Measurements from ENCODE around the gene ZNF451.
"Not testable (repeated sequence)": the region's sequence is repeated elsewhere in the genome, so short reads cannot be mapped to it uniquely, and the experiment has no call there.

ZNF451 gene, protein sequence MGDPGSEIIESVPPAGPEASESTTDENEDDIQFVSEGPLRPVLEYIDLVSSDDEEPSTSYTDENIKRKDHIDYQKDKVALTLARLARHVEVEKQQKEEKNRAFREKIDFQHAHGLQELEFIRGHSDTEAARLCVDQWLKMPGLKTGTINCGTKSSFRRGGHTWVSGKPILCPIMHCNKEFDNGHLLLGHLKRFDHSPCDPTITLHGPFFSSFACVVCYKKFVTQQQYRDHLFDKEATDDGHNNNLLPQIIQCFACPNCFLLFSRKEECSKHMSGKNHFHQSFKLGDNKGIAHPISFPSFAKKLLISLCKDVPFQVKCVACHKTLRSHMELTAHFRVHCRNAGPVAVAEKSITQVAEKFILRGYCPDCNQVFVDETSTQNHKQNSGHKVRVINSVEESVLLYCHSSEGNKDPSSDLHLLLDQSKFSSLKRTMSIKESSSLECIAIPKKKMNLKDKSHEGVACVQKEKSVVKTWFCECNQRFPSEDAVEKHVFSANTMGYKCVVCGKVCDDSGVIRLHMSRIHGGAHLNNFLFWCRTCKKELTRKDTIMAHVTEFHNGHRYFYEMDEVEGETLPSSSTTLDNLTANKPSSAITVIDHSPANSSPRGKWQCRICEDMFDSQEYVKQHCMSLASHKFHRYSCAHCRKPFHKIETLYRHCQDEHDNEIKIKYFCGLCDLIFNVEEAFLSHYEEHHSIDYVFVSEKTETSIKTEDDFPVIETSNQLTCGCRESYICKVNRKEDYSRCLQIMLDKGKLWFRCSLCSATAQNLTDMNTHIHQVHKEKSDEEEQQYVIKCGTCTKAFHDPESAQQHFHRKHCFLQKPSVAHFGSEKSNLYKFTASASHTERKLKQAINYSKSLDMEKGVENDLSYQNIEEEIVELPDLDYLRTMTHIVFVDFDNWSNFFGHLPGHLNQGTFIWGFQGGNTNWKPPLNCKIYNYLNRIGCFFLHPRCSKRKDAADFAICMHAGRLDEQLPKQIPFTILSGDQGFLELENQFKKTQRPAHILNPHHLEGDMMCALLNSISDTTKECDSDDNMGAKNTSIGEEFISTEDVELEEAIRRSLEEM

DNA sequence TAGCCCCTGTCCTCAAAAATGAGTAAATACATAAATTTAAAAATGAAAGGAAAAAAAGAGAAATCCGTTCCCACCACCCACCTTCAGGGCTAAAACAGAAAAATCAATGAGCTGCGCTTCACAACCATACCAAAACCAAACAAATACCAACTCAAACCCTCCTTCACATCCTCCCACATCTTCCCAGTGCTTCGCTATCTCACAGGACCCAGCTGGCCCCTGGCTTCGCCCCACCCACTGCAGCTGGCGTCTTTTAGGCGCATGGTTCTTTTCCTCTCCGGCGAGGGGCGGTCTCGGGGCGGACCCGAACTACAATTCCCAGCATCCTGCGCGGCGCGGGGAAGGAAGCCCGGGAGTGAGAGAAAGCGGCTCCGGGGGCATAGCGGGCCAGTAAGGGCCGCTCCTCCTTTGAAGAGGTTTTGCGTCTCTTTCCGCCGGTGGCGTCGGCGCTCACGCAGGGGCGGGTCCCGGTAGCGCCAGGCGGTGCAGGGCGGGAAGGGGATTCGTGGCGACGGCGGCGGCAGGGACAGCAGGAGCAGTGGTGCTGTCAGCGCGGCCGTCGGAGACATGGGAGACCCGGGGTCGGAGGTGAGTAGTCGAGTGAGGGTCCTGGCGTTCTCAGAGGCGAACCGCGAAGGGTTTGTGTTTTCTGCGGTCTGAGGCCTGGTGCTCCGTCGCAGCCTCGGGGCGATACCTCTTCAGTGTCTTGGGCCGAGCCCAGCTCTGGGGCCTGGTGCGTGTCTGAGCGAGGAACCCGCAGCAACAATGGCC lies at the start of gene ZNF451:
TSS of gene ZNF451 (plus strand) at position 502 of the 771 bp plus-strand sequence. CDS start at position 568, 66 bp downstream.
- peak; percentile 98 for DNase-seq (ENCODE audit: low spot score)

DNA sequence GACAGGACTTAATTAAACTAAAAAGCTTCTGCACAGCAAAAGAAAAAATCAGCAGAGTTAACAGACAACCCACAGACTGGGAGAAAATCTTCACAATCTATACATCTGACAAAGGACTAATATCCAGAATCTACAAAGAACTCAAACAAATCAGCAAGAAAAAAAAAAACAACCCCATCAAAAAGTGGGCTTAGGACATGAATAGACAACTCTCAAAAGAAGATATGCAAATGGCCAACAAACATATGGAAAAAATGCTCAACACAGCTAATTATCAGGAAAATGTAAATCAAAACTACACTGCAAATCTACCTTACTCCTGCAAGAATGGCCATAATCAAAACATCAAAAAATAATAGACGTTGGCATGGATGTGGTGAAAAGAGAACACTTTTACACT lies 45.9 kb upstream of the ZNF451 start:
- DNase-seq (ENCODE audit: low spot score): not testable (repeated sequence)

DNA sequence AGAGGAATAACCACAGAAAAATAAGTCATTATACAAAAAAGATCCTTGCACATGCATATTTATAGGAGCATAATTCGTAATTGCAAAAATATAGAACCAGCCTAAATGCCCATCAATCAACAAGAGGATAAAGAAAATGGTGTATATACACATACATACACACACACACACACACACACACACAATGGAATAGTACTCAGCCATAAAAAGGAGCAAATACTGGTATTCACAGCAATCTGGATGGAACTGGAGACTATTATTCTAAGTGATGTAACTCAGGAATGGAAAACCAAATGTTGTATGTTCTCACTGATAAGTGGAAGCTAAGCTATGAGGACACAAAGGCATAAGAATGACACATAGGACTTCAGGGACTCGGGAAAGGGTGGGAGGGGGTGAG lies 45.4 kb upstream of the ZNF451 start:
- no peak for DNase-seq (ENCODE audit: low spot score)

DNA sequence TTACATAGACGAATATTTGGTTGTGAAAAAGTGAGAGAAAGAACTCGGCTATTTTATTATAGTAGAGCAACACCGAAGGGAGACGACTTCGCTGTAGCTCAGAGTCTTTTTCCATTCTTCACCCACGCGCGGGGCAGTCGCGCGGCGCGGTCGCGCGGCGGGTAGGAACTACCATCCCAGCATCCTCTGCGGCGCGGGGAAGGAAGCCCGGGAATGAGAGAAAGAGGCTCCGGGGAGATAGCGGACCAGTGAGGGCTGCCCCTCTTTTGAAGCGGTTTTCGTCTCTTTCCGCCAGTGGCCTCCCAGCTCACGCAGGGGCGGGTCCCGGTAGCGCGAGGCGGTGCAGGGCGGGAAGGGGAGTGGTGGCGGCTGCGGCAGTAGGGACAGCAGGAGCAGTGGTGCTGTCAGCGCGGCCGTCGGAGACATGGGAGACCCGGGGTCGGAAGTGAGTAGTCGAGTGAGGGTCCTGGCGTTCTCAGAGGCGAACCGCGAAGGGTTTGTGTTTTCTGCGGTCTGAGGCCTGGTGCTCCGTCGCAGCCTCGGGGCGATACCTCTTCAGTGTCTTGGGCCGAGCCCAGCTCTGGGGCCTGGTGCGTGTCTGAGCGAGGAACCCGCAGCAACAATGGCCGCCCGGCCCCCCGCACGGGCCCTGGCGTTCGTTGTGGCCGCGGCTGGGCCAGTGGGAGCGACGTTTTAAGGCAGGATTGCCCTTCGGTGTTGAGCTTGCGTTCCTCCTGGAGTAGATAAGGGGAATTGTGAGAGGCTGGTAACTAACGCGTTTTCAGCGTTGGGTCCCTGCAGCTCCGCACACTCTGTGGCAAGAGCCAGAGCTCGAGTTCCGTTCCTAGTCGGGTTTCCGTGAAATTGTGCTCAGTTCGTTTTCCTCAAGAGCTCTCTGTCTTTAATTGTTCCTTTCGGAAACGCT lies 43.4 kb upstream of the ZNF451 start, which contains the start of gene KIAA1586:
TSS of gene KIAA1586 (plus strand) at position 362 of the 925 bp plus-strand sequence. CDS start at position 425, 63 bp downstream.
- peak; percentile 97 for DNase-seq (ENCODE audit: low spot score)

DNA sequence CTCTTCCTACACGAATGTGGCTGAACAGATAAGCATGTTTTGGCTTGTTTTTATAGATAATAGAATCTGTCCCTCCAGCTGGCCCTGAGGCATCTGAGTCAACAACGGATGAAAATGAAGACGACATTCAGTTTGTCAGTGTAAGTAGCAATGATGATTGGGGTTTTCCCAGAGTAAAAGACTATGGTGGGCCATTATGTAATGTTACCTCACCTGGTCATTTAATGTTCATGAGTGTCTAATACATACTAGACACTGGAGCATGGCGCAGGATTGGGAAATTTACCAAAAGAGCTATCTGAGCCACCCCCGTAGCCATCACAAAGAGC lies 42.8 kb upstream of the ZNF451 start:
- DNase-seq (ENCODE audit: low spot score): not testable (repeated sequence)

DNA sequence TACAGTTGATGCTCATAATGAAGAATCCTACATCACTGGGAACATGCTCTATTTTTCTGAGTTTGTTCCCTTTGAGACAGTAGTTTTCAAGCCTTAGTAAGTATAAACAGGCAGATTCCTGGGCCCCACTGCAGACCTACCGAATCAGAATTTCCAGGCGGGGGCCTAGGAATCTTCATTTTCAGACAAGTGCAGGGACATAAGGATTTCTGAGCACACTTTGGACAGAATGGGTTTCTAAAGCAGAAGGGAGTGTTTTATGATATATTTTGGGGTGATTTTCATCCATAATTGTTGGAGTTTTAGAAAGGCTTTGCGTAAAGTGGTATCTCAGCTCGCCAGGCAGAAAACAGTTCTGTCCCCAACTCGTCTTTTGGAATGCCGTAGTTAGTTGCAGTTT lies 42.1 kb upstream of the ZNF451 start:
- DNase-seq (ENCODE audit: low spot score): not testable (repeated sequence)

DNA sequence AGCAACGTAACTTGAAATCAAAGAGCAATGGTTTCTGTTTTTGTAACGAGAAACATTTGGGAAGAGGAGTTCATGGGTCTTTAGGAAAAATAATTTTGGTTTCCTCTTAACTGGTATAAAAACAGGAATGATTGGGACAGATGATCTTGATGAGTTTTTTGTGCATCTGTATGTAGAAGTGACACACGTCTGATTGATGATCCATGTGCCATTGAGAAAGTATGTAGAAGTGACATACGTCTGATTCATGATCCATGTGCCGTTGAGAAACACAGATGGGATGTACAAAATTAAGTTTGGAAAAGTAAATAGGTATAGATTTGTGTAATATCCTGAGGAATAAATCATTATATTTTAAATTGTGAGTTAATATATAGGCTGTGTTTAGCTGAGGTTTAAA lies 41.4 kb upstream of the ZNF451 start:
- no peak for DNase-seq (ENCODE audit: low spot score)

DNA sequence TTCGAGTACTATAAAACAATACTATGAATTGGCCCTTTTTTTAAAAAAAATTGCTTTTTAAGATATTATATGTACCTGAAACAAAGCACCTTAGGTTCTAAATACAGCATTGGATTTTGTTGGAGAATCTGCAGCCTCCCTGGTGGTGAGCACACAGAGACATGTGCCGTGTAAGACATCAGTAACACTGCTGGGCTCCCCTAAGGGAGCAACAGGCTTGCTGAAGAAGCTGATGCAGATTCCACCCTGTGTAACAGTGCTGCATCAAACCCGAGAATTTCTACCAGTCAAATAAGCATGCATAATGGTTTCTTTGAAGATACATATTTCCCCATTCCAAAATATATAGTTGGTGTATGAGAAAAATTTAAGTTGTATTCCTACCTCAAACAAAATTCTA lies 26.1 kb upstream of the ZNF451 start:
- DNase-seq (ENCODE audit: low spot score): no peak

DNA sequence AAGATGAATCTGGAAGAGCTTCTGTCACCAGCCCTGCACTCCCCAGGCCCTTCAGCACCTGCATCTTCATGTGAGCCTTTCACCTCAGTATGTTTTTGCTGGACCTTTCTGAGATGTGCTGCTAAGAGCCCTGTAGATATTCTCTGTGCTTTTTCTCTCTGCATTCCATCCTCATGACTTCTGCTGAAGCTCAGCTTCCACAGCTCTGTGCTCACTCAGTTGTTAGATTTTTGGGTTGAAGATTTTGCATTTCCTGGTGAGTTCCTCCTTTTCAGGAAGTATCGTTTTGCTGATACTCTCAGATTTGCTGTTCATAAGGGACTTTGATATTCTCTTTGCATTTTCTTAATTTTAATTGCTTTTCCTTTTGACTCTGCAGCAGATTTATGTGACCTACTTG lies 25.2 kb upstream of the ZNF451 start:
- no peak for DNase-seq (ENCODE audit: low spot score)

DNA sequence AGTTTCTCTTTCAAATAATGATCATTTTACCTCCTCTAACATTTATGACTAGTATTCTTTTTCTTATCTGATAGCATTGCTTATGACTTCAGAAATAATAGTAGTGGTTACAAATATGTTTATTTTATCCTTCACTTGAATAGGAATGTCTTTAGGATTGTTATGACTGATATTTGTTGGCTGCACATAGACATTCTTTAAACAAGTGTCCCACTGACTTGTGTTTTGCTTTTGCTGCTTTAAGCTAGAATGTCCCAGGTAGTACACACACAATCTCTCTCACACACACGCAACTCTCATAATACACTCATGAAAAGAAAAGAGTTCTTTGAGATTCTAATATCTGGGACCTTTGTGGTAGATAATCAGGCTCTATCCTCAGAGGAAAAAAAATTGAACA lies 21.9 kb upstream of the ZNF451 start:
- DNase-seq (ENCODE audit: low spot score): no peak

DNA sequence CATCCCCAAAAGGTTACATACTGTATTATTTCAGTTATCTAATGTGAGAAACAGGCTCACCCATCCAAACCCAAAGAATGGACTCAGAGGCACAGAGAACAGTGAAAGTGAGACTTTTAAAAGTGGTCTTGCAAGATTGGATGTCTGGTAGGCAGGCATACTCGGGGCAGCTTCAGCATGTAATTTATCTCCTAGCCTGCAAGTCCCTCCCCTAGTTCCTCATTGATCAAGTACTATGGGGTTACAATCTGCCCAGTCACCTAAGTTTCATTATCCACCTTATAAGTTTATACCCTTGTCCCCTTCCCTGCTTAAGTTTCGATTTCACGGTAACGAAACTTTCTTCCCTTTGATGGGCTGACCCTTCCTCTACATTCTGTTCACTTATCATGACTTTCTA lies 20.8 kb upstream of the ZNF451 start:
- no peak for DNase-seq (ENCODE audit: low spot score)

DNA sequence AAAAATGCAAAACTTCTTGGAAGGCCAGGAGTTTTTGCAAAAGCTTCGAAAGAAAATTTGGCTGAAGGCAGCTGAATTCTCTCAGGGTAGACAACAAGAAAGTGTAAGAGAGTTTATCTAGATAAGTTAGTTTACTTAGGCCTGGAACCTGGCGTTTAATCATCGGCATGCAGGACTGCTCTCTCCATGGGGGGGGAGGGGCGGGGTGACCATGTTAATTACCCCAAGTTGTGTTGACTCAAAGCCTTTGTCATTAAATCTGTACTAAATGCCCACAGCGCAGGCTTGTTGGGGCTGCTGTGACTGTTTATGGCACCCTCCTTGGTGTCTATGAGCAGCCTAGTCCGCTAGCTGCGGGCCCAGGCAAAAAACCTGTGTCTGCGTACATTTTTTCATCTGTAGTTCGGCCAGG lies 20.1 kb upstream of the ZNF451 start:
- no peak for DNase-seq (ENCODE audit: low spot score)

DNA sequence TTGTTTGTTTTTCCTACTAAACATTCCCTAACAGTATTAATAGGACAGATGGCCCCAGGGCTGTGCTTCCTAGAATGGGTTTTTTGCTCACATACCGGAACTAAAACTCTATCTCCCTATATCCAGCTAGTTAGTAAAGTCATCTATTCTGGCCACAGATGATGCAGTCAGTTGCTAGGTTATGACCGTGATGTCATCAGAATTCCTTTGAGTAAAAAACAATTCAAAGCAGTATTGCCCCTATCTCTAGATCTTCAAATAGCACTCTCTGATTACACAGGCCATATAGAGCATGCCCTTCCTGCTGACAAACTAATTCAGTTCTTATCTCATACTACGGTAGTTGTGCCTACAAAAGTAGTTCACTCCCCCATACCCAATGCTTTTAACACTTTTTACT lies 17.9 kb upstream of the ZNF451 start:
- no peak for DNase-seq (ENCODE audit: low spot score)

DNA sequence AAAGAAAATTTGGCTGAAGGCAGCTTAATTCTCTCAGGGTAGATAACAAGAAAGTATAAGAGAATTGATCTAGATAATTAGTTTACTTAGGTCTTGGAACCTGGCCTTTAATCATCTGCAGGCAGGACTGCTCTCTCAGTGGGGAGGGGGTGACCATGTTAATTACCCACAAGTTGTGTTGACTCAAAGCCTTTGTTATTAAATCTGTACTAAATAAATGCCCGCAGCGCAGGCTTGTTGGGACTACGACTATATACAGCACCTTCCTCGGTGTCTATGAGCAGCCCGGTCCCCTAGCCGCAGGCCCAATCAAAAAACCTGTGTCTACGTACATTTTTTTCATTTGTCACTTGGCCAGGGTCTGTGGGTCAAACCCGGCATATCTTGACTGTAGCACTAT lies 15.6 kb upstream of the ZNF451 start:
- DNase-seq (ENCODE audit: low spot score): no peak

DNA sequence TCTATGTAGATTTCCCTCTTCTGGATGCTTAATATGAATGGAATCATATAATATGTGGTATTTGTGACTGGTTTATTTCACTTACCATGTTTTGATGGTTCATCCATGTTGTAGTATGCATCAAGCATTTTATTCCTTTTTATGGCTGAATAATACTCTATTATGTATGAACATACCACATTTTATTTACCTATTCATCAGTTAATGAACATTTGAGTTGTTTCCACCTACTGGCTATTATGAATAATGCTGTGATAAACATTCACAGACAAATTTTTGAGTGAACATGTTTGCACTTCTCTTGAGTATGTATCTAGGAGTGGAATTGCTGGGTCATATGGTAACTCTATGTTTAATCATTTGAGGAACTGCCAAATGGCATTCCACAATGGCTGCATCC lies 14.9 kb upstream of the ZNF451 start:
- no peak for DNase-seq (ENCODE audit: low spot score)

DNA sequence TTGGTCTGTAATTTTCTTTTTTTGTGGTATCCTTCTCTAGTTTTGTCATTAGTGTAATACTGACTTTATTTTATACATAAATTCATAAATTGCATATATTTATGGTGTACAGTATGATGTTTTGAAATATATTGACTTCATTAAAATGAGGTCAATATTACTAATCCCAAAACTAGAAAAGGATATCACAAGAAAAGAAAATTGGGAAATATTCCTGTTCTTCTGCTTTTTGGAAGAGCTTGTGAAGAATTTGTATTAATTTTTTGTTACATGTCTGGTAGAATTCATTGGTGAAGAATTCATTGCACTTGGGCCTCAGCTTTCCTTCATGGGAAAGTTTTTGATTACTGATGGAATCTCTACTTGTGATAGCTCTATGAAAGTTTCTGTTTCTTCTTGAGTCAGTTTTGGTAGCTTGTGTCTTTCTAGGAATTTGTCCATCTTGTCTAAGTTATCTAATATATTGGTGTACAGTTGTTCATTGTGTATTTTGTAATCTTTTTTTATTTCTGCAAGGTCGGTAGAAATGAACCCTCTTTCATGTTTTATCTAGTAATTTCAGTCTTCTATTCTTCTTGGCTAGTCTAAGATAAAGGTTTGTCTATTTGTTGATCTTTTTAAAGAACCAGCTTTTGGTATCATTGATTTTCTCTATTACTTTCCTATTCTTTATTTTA lies 11.3 kb upstream of the ZNF451 start:
- DNase-seq (ENCODE audit: low spot score): no peak

DNA sequence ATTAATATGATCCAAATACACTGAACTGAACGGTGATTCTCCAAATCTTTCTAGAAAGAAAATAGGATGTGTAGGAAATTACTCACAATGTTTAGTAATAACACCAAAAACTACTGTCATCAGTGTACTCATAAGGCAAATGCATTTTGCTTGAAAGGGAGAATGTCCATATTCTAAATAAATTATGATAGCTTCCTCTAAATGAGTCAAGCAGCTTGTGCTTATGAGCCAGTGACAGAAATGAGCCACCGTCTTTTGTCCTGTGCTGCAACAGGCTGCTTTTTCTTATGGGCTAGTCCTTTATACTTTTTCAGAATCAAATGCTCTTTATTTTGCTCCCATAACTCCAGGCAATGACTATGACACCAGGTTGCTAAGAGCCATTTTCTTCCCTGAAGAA lies 4.5 kb upstream of the ZNF451 start:
- DNase-seq (ENCODE audit: low spot score): no peak

DNA sequence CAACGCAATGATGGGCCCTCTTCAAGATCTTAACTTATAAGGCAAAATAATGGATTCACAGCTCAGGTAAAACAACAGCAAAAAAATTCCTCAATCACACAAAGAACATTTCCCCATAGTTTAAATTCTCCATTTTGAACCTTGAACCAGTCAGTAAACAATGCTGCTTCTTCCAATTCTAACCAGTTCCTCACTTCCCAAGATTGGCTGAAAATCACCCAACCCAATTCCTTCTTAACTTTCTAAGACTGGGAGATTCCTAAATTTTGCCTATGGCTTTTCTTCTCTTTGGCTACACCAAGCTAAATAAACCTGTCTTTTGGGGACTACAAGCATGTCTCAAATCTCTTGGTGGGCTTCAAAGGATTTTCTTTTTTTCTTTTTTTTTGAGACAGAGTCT lies 3.1 kb upstream of the ZNF451 start:
- no peak for DNase-seq (ENCODE audit: low spot score)

DNA sequence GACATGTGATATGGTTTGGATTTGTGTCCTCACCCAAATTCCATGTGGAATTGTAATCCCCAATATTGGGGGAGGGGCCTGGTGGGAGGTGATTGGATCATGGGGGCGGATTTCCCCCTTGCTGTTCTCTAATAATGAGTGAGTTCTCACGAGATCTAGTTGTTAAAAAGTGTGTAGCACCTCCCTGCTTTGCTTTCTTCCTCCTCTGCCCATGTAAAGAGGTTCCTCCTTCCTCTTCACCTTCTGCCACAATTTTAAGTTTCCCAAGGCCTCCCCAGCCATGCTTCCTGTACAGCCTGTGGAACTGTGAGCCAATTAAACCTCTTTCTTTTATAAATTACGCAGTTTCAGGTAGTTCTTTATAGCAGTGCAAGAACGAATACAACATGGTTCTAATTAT lies 2.1 kb upstream of the ZNF451 start:
- no peak for DNase-seq (ENCODE audit: low spot score)

DNA sequence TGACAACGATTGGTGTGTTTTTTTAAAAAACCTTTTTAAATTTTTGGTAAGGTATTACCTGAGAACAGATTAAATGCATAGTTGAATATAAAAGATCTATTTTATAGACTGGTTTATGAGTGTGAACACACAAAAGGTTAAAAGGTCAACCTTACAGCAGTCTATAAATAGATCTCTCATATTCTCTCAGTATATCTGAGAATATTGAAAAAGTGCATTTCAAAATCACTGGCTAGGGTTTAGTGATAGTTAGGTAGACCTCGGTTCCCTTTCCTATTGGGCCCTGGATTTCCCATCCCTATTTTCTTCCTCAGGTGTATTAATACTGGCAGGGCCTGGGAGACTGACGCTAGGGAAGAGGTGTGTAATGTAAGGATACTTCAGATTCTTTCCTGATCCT lies 723 bp upstream of the ZNF451 start:
- no peak for DNase-seq (ENCODE audit: low spot score)

All from Ammon's horn (tissue), 1 donor.